H1 (cell line): ENCODE results near the gene LIPE. TPM values are rescaled to one million over a fixed set of nuclear protein-coding genes. Genes with fewer than 3 reads are reported as not detected.

Experiments used
- CTCF ChIA-PET: fragments of 300-600 bp; sonication (Branson Sonifier 250); formaldehyde crosslinking; loops from one replicate; lab custom pipeline; 2021; ENCODE audit not compliant: partially characterized antibody; lab: Charles Lee
- POLR2A ChIA-PET: fragments of 300-600 bp; sonication (Branson Sonifier 250); formaldehyde crosslinking; loops from one replicate; lab custom pipeline; 2021; ENCODE audit warnings: inconsistent platforms; ENCODE audit not compliant: partially characterized antibody; lab: Charles Lee
- DNase-seq, 2 experiments: peaks; one replicate each; pipeline versions ENCODE4 v3.0.0 to v3.0.0-alpha.2; 2010 to 2022; ENCODE audit warnings: low spot score in 2 of 2, low read depth in 1 of 2, mixed read lengths in 1 of 2
- FAIRE-seq: peaks from 2 replicates; lab custom pipeline; 2011; peaks lifted over from hg19 to GRCh38; lab: Jason Lieb, UNC
- H2AFZ ChIP-seq: 2 replicates; pipeline ENCODE4 v1.8.1; 2012; ENCODE audit warnings: low read length, inconsistent platforms
- H2AK5ac ChIP-seq: 2 replicates; pipeline ENCODE4 v1.6.1; 2013; ENCODE audit warnings: low read depth, low read length
- H2BK120ac ChIP-seq: replicated peaks from 2 replicates; pipeline ENCODE3; 2013; ENCODE audit warnings: low read depth, low read length, inconsistent platforms
- H2BK12ac ChIP-seq: 2 replicates; pipeline ENCODE4 v1.6.1; 2013; ENCODE audit warnings: low read depth, low read length
- H2BK15ac ChIP-seq: 2 replicates; pipeline ENCODE4 v1.6.1; 2013; ENCODE audit warnings: low read length
- H2BK20ac ChIP-seq: 2 replicates; pipeline ENCODE4 v1.6.1; 2013; ENCODE audit warnings: low read length
- H2BK5ac ChIP-seq: 2 replicates; pipeline ENCODE4 v1.6.1; 2013; ENCODE audit warnings: low read depth, low read length
- H3K14ac ChIP-seq: 2 replicates; pipeline ENCODE4 v1.6.1; 2013; ENCODE audit warnings: inconsistent platforms; ENCODE audit not compliant: insufficient read length
- H3K18ac ChIP-seq: 2 replicates; pipeline ENCODE4 v1.6.1; 2013; ENCODE audit warnings: low read length; ENCODE audit errors: extremely low read depth
- H3K23ac ChIP-seq: 2 replicates; pipeline ENCODE4 v1.6.1; 2013; ENCODE audit warnings: inconsistent platforms; ENCODE audit not compliant: insufficient read length
- H3K23me2 ChIP-seq: 2 replicates; pipeline ENCODE4 v1.6.1; 2013; ENCODE audit warnings: low read depth, low read length
- H3K27ac ChIP-seq: 2 replicates; pipeline ENCODE4 v1.6.1; 2011; ENCODE audit warnings: low read depth, low read length, inconsistent platforms
- H3K27me3 ChIP-seq, 4 experiments: replicated peaks in 1 of 4; 1 replicate in 1 of 4; 2 replicates in 3 of 4; pipeline versions ENCODE4 v1.6.1 to v1.8.1; 2011 to 2013; ENCODE audit warnings: low read length in 3 of 4, mild to moderate bottlenecking in 3 of 4, inconsistent platforms in 2 of 4, mixed read lengths in 2 of 4, moderate library complexity in 1 of 4; ENCODE audit not compliant: control insufficient read depth in 3 of 4, insufficient read depth in 3 of 4; ENCODE audit errors: extremely low read depth in 1 of 4
- H3K36me3 ChIP-seq, 4 experiments: 2 replicates each; pipeline versions ENCODE4 v1.6.1 to v1.8.1; 2011 to 2013; ENCODE audit warnings: mild to moderate bottlenecking in 4 of 4, low read length in 3 of 4, moderate library complexity in 2 of 4, control low read depth in 1 of 4, inconsistent platforms in 1 of 4; ENCODE audit not compliant: insufficient read depth in 4 of 4, control insufficient read depth in 2 of 4
- H3K4ac ChIP-seq: replicated peaks from 2 replicates; pipeline ENCODE3; 2013; ENCODE audit warnings: low read length, low read depth, mixed read lengths, inconsistent platforms; ENCODE audit not compliant: insufficient read length
- H3K4me1 ChIP-seq, 4 experiments: replicated peaks in 1 of 4; 1 replicate in 1 of 4; 2 replicates in 3 of 4; pipeline versions ENCODE4 v1.6.1 to v1.8.1; 2011 to 2013; ENCODE audit warnings: low read length in 3 of 4, inconsistent platforms in 2 of 4, mixed read lengths in 1 of 4; ENCODE audit not compliant: insufficient read depth in 4 of 4, control insufficient read depth in 3 of 4
- H3K4me2 ChIP-seq, 2 experiments: 2 replicates each; pipeline versions ENCODE4 v1.6.1 to v1.8.1; 2011 to 2013; ENCODE audit warnings: low read depth in 2 of 2, low read length in 2 of 2, control low read depth in 1 of 2, inconsistent platforms in 1 of 2, mild to moderate bottlenecking in 1 of 2; ENCODE audit not compliant: insufficient read depth in 1 of 2
- H3K4me3 ChIP-seq, 4 experiments: fragments of 200-600, 300-600 bp in 1 of 4; sonication (generic), shearing (Covaris generic), sonication (Bioruptor Twin) in 1 of 4; 2 replicates each; pipeline versions ENCODE4 v1.5.1 to v1.8.1; 2011 to 2016; ENCODE audit warnings: low read length in 4 of 4, low read depth in 3 of 4, control low read depth in 2 of 4, inconsistent platforms in 2 of 4, mild to moderate bottlenecking in 2 of 4, mixed read lengths in 1 of 4, moderate library complexity in 1 of 4; ENCODE audit not compliant: insufficient read depth in 2 of 4; ENCODE audit errors: extremely low read depth in 1 of 4
- H3K56ac ChIP-seq: replicated peaks from 2 replicates; pipeline ENCODE3; 2013; ENCODE audit warnings: low read depth, mild to moderate bottlenecking, mixed read lengths, low read length, inconsistent platforms; ENCODE audit not compliant: insufficient read length
- H3K79me1 ChIP-seq: 2 replicates; pipeline ENCODE4 v1.6.1; 2013; ENCODE audit warnings: low read depth, low read length, control low read depth
- H3K79me2 ChIP-seq, 2 experiments: 2 replicates each; pipeline versions ENCODE4 v1.6.1 to v1.8.1; 2012 to 2013; ENCODE audit warnings: low read length in 2 of 2, mild to moderate bottlenecking in 2 of 2, inconsistent platforms in 1 of 2; ENCODE audit not compliant: insufficient read depth in 2 of 2, control insufficient read depth in 1 of 2
- H3K9ac ChIP-seq, 4 experiments: replicated peaks in 1 of 4; 1 replicate in 1 of 4; 2 replicates in 3 of 4; pipeline versions ENCODE4 v1.6.1 to v1.8.1; 2011 to 2013; ENCODE audit warnings: low read depth in 3 of 4, low read length in 3 of 4, control low read depth in 2 of 4, mild to moderate bottlenecking in 2 of 4, moderate library complexity in 2 of 4, inconsistent platforms in 1 of 4; ENCODE audit errors: extremely low read depth in 1 of 4
- H3K9me3 ChIP-seq, 2 experiments: 2 replicates each; pipeline versions ENCODE4 v1.6.1 to v1.8.1; 2012 to 2013; ENCODE audit warnings: mild to moderate bottlenecking in 2 of 2, moderate library complexity in 2 of 2, control low read depth in 1 of 2, inconsistent platforms in 1 of 2, low read depth in 1 of 2, low read length in 1 of 2, mixed read lengths in 1 of 2; ENCODE audit not compliant: insufficient read depth in 2 of 2
- H4K20me1 ChIP-seq, 2 experiments: replicated peaks in 1 of 2; 2 replicates each; pipeline versions ENCODE3 to v1.8.1; 2011 to 2013; ENCODE audit warnings: inconsistent platforms in 2 of 2, low read length in 2 of 2, mild to moderate bottlenecking in 1 of 2; ENCODE audit not compliant: insufficient read depth in 2 of 2, control insufficient read depth in 1 of 2
- H4K5ac ChIP-seq: 2 replicates; pipeline ENCODE4 v1.6.1; 2013; ENCODE audit warnings: low read length, low read depth, mixed read lengths, inconsistent platforms; ENCODE audit not compliant: insufficient read length
- H4K8ac ChIP-seq: 2 replicates; pipeline ENCODE4 v1.8.0; 2013; ENCODE audit warnings: mild to moderate bottlenecking, moderate library complexity, low read length, inconsistent platforms; ENCODE audit not compliant: insufficient read depth; ENCODE audit errors: extremely low read depth
- H4K91ac ChIP-seq: replicated peaks from 2 replicates; pipeline ENCODE3; 2013; ENCODE audit warnings: low read length, mixed read lengths, inconsistent platforms; ENCODE audit not compliant: insufficient read length
- BRCA1 ChIP-seq: IDR thresholded peaks from 2 replicates; pipeline ENCODE4 v1.6.1; 2012; ENCODE audit warnings: low read depth, low read length, improper control_type of control experiment
- CBX5 ChIP-seq: fragments of 300-800, 300-1000 bp; sonication (generic); IDR thresholded peaks from 2 replicates; pipeline ENCODE4 v1.7.1; 2016; ENCODE audit warnings: antibody characterized with exemption, low read length, low read depth
- CREB1 ChIP-seq: IDR thresholded peaks from 2 replicates; pipeline ENCODE4 v1.6.1; 2012; ENCODE audit warnings: inconsistent platforms
- JUND ChIP-seq: IDR thresholded peaks from 2 replicates; pipeline ENCODE4 v1.6.1; 2011; ENCODE audit warnings: mild to moderate bottlenecking, improper control_type of control experiment, low read length
- KDM1A ChIP-seq: fragments of 200-600, 300-600 bp; sonication (generic); IDR thresholded peaks from 2 replicates; pipeline ENCODE4 v1.7.1; 2016; ENCODE audit warnings: mild to moderate bottlenecking, low read length, borderline replicate concordance
- KDM5A ChIP-seq: fragments of 200-600 bp; IDR thresholded peaks from 2 replicates; pipeline ENCODE4 v1.7.1; 2012; ENCODE audit warnings: mild to moderate bottlenecking, low read length, inconsistent platforms, mixed read lengths
- RAD21 ChIP-seq, 2 experiments: IDR thresholded peaks in 1 of 2; conservative IDR thresholded peaks in 1 of 2; 2 replicates each; pipeline ENCODE4 v1.6.1; 2011; ENCODE audit warnings: low read depth in 2 of 2, low read length in 2 of 2, improper control_type of control experiment in 1 of 2, inconsistent platforms in 1 of 2, mild to moderate bottlenecking in 1 of 2, moderate library complexity in 1 of 2
- RBBP5 ChIP-seq: IDR thresholded peaks from 2 replicates; pipeline ENCODE4 v1.7.1; 2012; ENCODE audit warnings: low read depth, mild to moderate bottlenecking, inconsistent platforms, low read length, moderate library complexity, borderline replicate concordance
- SIN3A ChIP-seq, 2 experiments: IDR thresholded peaks in 1 of 2; conservative IDR thresholded peaks in 1 of 2; 2 replicates each; pipeline ENCODE4 v1.6.1; 2011 to 2012; ENCODE audit warnings: low read length in 2 of 2, improper control_type of control experiment in 1 of 2, low read depth in 1 of 2, mild to moderate bottlenecking in 1 of 2
- SP2 ChIP-seq: IDR thresholded peaks from 2 replicates; pipeline ENCODE4 v1.6.1; 2012; ENCODE audit warnings: mild to moderate bottlenecking, low read length, inconsistent platforms
- SRF ChIP-seq: IDR thresholded peaks from 2 replicates; pipeline ENCODE4 v1.6.1; 2011; ENCODE audit warnings: mild to moderate bottlenecking, low read depth, low read length, moderate library complexity
- TAF1 ChIP-seq: IDR thresholded peaks from 2 replicates; pipeline ENCODE4 v1.6.1; 2011; ENCODE audit warnings: mild to moderate bottlenecking, low read depth, low read length
- YY1 ChIP-seq: IDR thresholded peaks from 2 replicates; pipeline ENCODE4 v1.6.1; 2011; ENCODE audit warnings: low read depth, mild to moderate bottlenecking, low read length
- WGBS, 2 experiments: shearing (Covaris generic) in 1 of 2; methylation state at CpG; one replicate each; pipeline versions ENCODE4 v1.1.6 to v1.1.7; 2013 to 2015; ENCODE audit warnings: low lambda C conversion rate in 2 of 2, mixed read lengths in 2 of 2, inconsistent platforms in 1 of 2, low coverage in 1 of 2, missing lambda C conversion rate in 1 of 2; ENCODE audit not compliant: insufficient replicate concordance in 2 of 2, insufficient coverage in 1 of 2, insufficient read length in 1 of 2; ENCODE audit errors: extremely low coverage in 1 of 2, missing lambda C conversion rate in 1 of 2; 5-methylcytosine and 5-hydroxymethylcytosine counted together
- polyA plus RNA-seq, 7 experiments: library from polyadenylated mRNA; depleted of rRNA in 3 of 7; stranded (reverse) in 5 of 7; unstranded in 2 of 7; fragments of >200 nt in 5 of 7; fragments of 200-250 nt in 2 of 7; gene quantifications; 1 replicate in 5 of 7; 2 replicates in 1 of 7; 4 replicates in 1 of 7; pipeline versions ENCODE4 v1.2.1 to v1.2.3, GENCODE V29; 2011 to 2013; ENCODE audit warnings: missing spikeins in 2 of 7, mixed read lengths in 2 of 7
- total RNA-seq: library from RNA; stranded (reverse); fragmentation: NEBNext Ultra II Directional; extraction: Animal tissue kit (Norgen Biotek cat#: 25700); gene quantifications from 2 replicates; pipeline ENCODE4 v1.2.1, GENCODE V29; 2021

Gene LIPE
- total and polyA plus RNA-seq, 2 of the 8 experiments (the other 6 are each of a cell fraction or from before 2014, with no cell fraction given) = 8.7 to 15.9 TPM

DNA sequence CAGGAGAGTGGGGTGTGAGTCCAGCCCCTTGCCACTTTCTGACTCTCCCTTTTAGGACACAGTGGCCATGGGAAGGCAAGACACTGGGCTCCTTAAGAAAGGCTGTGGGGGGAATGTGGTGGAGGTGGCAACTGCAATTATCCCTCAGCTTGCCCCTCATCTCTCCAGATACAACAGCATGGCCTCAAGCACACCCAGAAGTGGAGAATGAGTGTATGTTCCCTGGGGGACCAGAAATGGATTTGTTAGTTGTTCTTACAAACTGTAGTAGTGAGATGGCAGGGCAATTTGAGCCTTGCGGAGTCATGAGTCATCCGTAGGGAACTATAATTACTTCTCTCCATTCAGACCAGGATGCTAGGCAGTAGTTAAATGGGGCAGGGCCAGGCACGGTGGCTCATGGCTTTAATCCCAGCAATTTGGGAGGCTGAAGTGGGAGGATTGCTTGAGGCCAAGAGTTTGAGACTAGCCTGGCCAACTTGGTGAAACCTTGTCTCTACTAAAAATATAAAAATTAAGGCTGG, 41.1 kb upstream of the LIPE start:
- peaks cover 11 to 20% (median 15%) of the 10 kb centered on the region in 4 experiments for H3K4me1 ChIP-seq
- peak overlapping the region; percentile 73; the same call in 1 of the 2 replicates for H2BK5ac ChIP-seq
- ChIA-PET CTCF (interaction anchor here (1.0 to 3.3 kb wide), 5 partner anchors 18 to 74 kb away, joined by 3 to 24 read pairs (median 8); partner anchors contain the start of gene CEACAM1), POLR2A (no interaction called here)
- H2AFZ ChIP-seq = no peak overlapping the region
- no peak overlapping the region for H2AK5ac ChIP-seq
- DNase-seq (no peak), FAIRE-seq (no peak)
- H3K9ac ChIP-seq = no peak overlapping the region
- H3K36me3 ChIP-seq = no peaks in the 10 kb centered on the region
- no peak overlapping the region for H3K4ac ChIP-seq
- H3K18ac ChIP-seq = no peak overlapping the region; the same call in 1 of the 2 replicates
- peak overlapping the region; percentile 83; the same call in 1 of the 2 replicates for H2BK20ac ChIP-seq
- H3K14ac ChIP-seq = no peak overlapping the region
- H4K91ac ChIP-seq = peak overlapping the region; percentile 7
- no peak overlapping the region for H2BK15ac ChIP-seq
- H4K5ac ChIP-seq = no peak overlapping the region
- H3K23me2 ChIP-seq = no peaks in the 10 kb centered on the region
- H3K79me1 ChIP-seq = no peaks in the 10 kb centered on the region
- no peak overlapping the region for H3K4me3 ChIP-seq
- 94% methylated on average over 3 of the region's 3 CpGs; no CpG with 5 or more reads in 1 of the 2 experiments for WGBS, 2 experiments
- no peak overlapping the region for H3K27ac ChIP-seq
- no peak overlapping the region for H3K56ac ChIP-seq
- no peaks in the 10 kb centered on the region for H3K27me3 ChIP-seq
- no peak overlapping the region for H3K23ac ChIP-seq
- no peaks in the 10 kb centered on the region for H4K20me1 ChIP-seq
- H2BK12ac ChIP-seq = peak overlapping the region; percentile 93
- no peak overlapping the region; the same call in 1 of the 2 replicates for H4K8ac ChIP-seq
- no peak for TF ChIP-seq KDM1A
- TF ChIP-seq TAF1 = no peak
- no peak for TF ChIP-seq RAD21 (IDR thresholded peaks at IDR 0.05 in 1 of 2, conservative IDR thresholded peaks at IDR 0.05 in 1 of 2; ENCODE audit: low read depth in 2 of 2, low read length in 2 of 2)
- no peak for TF ChIP-seq YY1
- no peak for TF ChIP-seq SP2
- no peak for TF ChIP-seq SRF
- no peak for TF ChIP-seq SIN3A (conservative IDR thresholded peaks at IDR 0.05 in 1 of 2, IDR thresholded peaks at IDR 0.05 in 1 of 2; ENCODE audit: low read depth in 1 of 2, low read length in 2 of 2)
- no peak for TF ChIP-seq CBX5
- TF ChIP-seq RBBP5 = no peak
- TF ChIP-seq JUND = no peak
- TF ChIP-seq CREB1 = no peak
- no peak for TF ChIP-seq KDM5A
- TF ChIP-seq BRCA1 = no peak
- H3K9me3 ChIP-seq = no peaks in the 10 kb centered on the region
- H2BK120ac ChIP-seq = no peak overlapping the region
- H3K4me2 ChIP-seq = no peak overlapping the region
- no peaks in the 10 kb centered on the region for H3K79me2 ChIP-seq
